Stimulated activated CD8-positive, alpha-beta memory T cell treated with anti-CD3 and anti-CD28 coated beads, Interleukin-7, amount 100 ng/mL, for 1 hour (primary cell): ENCODE measurements around the gene PLCB4.
"Not testable (repeated sequence)": the region's sequence is repeated elsewhere in the genome, so short reads cannot be mapped to it uniquely, and the experiment has no call there.

Experiments used
- DNase-seq, 2 donors: peaks; one replicate each; pipeline ENCODE4 v3.0.0-alpha.2; 2020; ENCODE audit warnings: low read depth in 2 of 2

The PLCB4 gene

DNA sequence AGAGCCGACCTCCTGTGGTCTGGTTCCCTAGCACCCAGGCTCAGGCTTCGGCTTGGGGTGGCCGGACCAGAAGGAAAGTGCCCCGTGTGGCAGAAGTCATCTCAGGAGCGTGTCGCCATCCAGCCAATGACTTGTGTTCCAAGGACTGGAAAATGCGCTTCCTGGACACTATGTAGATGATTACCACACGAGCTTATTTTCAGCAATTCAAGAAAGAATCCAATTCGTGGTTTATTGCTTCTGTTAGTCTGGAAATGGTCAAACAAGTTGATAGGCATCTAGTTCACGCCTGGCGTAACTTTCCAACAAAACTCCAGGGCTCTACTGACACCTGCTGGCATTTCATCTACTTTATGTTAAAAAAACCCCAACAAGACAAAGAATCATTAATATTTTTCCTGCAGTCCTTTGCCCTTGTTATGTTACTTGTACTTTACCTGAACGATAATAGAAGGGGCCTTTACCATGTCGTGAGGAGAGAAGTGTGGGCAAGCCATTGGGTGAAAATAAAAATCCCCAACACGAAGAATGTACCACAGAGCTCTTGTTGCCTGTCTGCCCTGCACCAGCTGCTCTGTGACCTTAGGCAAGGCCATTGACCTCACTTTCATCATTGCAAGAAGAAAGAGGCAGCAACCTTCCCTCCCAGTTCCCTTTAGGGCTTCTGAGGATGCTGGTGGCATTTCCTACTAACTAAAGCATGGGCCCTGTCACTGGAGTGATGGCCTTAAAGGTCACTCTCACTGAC is 290.8 kb downstream of the PLCB4 start:
- DNase-seq = no peak

DNA sequence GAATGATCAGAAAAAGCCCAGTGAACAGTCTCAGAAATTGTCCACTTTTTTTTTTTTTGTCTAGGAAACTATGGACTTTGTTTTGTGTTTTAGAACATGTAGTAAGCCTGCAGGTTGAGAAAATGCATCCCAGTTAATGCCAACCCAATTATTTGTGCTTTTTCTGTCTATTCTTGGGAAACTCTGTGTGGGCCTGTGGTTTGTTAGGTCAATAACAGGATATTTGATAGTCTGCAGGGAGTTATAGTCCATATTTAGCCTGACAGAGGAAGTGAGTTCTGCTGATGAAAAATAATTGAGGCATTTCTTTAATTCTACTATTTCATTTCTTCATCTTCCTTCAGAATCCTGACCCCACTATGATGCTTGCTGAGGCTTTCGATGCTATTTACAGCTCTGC is 291.5 kb downstream of the PLCB4 start:
- no peak for DNase-seq

DNA sequence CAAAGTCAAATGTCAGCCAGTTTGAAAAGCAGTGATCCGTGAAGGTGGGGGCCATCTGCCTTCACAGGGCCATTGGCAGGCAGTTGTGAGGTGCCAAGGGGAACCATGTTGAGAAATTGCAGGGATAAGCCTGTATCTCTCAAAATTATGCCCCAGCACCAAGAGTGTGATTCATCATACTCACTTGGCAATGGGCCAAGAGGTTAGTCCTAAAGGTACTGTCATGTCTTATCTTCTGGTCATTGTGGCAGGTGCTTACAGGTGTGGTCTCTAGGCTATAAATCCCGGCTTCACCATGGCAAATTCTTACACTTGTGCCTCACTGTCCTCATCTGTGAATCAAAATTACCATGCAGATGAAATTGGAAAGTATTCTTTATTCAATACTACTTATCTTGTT is 294.8 kb downstream of the PLCB4 start:
- no peak for DNase-seq

DNA sequence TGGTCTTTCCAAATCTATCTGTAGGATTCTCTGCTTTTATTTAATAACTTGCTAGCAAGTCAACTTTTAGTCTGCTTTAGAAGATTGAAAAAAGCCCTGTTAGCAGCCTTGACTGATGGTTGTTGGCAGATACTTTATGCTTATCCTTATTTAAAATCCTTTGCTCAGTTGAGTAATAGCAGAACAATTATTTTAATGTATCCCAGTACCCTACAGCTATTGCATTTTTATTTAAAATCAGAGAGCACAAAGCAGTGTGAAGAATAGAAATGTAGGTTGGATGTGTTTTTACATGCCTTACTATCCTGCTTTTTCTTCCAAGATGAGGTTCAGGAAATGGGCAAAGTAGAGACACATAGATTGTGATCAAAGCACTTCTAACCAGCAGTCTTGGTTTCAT is 298.4 kb downstream of the PLCB4 start:
- DNase-seq = no peak

DNA sequence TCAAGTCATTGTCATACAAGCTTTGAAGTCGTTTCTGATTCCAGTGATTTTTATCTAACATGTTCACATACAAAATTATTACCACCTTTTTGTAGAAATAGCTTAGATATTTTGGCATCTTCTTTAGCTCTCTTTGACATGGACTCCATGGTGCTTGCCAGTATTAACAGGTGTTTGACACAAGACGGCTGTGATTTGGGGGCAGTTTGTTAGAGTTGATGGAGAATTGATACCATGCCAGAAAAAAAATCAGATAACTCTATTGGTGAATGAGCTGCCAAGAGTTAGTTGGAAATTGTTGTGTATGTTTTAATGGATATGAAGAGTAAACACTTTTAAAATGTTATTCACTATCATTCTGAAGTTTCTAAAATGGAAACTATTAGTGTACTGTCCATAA is 298.9 kb downstream of the PLCB4 start:
- no peak for DNase-seq

DNA sequence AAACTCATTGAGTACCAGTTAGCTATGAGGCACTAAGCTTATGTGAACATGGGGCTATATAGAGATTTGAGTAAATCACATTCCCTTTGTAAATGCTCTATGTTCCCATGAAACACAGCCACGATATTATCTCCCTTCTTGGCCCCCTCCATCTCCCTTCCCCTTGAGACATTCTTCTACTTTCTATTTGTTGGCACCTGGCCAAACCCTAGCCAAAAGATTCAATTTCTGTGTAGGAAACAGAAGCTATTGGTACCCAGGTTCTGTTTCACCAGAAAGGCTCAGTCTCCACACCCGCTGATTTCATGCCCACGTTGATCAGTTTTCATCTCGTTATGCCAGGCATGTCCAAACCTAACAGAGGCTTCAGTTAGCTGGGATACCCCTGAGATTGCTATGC is 300.0 kb downstream of the PLCB4 start:
- no peak for DNase-seq

DNA sequence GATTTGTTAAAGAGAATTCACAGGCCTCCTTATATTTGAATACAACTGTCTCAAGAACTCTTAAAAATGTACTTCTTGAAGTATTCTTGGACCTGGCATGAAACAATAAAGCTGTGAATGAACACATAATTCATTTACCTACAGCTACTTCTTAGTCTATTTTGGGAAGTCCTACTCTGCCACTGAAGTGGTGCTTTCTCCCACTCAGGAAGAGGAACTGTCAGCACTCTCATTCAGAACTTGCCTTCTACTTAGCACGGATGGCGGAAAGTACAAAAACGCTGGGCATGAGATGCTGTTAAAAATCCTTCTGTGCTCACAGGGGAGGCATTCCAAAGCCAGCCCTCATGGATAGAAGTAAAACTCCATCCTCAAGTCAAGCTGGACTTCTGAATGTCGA is 300.7 kb downstream of the PLCB4 start:
- DNase-seq = no peak

DNA sequence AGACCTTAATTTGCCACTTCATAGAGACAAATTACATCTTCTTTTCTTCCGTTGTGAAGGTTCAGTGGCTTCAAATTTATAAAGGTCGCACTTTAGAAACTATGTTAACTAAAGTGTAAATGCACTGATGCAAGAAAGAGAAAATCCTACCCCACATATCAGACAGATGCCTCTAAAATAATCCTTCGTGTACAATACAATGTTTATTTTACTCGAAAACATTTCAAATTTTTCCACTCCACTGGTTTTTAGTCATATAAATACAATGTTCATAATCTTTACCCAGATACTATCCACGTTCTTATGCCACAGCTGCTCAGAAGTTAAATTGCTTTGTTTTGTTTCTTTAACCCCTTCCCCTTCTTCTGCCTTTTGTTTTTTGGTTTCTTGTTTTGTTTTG is 305.2 kb downstream of the PLCB4 start:
- DNase-seq = no peak

DNA sequence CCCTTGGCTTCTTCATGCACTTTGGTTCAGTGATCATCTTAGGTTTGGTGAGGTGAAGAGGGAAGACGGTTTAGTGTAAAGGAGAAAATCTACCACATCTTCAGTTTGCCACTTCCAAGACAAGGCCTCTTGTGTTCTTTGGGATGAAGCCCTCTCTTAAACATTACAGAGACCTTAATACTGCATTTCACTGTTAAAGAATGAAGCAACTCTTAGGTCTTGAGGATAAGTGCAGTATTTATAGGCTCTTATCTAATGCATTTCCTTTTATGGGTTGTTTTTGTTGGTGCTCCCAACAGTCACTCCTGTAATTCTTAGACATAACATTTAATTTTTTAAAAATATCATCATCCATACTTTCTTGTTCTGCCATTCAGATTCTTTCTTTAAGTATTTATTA is 305.6 kb downstream of the PLCB4 start:
- DNase-seq = no peak

DNA sequence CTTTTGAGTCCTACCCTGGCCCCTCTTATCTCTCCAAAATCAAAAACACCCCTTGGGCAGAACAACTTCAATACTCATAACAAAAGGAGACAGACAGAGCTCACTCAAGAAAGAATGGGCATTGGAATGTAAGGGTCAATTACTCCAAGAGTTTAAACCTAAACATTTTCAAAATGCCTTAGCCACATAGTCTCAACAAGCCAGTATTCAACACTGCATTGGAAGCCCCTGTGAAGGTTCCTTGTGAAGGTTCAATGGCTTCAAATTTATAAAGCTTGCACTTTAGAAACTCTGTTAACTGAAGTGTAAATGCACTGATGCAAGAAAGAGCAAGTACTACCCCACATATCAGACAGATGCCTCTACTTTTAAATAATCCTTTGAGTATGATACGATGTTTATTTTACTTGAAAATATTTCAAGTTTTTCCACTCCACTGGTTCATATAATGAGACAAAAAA is 306.4 kb downstream of the PLCB4 start:
- DNase-seq = no peak

DNA sequence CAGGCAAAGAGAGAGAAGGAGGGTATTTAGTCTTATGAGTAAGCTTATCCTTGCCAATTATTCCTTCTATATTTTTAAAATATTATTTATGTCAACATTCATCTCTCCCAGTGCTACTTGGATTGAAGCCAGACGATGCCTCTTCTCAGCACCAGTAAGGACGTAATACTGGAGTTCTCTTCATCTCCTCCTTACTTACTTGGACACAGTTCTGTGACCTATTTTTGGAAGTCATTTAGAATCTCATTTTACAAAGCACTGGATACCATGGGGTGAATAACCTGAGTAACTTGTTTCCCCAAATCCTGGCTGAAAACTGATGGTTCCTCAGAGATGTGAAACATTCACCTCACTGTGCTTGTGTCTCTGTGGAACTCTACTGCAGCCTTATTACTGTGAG is 308.1 kb downstream of the PLCB4 start:
- no peak for DNase-seq

DNA sequence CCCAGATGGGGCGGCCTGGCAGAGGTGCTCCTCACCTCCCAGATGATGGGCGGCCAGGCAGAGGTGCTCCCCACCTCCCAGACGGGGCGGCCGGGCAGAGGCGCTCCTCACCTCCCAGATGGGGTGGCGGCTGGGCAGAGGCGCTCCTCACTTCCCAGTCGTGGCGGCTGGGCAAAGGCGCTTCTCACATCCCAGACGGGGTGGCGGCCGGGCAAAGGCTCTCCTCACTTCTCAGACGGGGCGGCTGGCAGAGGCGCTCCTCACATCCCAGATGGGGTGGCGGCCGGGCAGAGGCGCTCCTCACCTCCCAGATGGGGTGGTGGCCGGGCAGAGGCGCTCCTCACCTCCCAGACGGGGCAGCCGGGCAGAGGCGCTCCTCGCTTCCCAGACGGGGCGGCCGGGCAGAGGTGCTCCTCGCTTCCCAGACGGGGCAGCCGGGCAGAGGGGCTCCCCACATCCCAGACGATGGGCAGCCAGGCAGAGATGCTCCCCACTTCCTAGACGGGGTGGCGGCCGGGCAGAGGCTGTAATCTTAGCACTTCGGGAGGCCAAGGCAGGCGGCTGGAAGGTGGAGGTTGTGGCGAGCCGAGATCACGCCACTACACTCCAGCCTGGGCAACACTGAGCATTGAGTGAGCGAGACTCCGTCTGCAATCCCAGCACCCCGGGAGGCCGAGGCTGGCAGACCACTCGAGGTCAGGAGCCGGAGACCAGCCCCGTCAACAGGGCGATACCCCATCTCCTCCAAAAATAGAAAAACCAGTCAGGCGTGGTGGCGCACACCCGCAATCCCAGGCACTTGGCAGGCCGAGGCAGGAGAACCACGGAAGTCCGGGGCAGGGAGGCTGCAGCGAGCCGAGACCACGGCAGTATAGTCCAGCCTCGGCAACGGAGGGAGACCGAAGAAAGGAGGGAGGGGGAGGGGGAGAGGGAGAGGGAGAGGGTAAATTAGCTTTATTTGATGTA is 316.7 kb downstream of the PLCB4 start:
- DNase-seq = not testable (repeated sequence)

DNA sequence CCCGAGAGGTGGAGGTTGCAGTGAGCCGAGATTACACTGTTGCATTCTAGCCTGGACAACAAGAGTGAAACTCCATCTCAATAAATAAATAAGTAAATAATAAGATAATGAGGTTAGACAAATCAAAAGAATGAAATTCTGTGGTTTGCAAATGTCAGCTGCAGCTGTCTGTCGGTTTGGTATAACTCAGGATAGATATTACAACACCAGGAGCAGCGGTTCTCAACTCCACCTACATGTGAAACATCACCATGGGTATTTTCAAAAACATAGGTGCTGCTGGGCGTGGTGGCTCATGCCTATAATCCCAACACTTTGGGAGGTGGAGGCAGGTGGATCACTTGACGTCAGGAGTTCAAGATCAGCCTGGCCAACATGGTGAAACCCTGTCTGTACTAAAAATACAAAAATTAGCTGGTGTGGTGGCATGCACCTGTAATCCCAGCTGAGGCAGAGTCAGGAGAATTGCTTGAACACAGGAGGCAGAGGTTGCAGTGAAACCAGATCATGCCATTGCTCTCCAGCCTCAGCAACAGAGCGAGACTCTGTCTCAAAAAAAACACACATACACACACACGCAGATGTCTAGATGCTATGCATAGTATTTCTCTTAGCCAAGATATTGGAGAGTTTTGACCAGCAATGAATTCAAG is 319.4 kb downstream of the PLCB4 start:
- no peak for DNase-seq

DNA sequence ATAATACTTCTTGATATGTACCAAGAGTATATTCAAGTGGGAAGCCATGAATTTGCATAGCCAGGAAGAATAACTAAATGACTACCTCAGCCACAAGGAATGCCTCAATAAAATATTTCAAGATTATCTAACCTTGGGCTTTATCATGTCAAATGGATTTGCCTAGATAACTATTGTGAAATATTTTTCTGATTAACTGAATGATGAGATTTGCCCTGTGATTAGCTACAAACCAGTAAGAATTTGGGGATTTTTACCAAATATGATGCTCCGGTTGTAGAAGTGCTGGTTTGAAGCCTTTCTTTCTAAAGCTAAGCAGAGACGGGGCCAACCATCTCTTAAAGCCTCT is 319.9 kb downstream of the PLCB4 start:
- DNase-seq = no peak

DNA sequence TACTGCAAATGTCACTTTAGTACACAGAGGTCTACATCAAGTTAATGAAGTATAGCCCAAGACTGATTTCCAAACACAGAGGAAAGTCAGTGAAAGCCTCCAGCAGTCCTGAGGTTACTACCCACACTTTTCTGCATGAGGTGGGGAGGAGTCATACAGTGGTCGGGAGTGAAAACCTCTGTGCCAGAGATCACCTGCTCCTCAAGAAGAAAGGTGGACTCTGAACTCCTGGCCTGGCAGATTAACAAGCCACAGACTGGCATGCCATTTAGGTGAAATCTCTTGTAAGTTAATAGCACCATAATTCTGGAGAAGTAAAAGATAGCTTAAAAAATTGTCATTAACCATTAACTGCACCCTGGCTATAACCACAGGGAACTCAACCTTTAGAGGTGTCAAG is 320.5 kb downstream of the PLCB4 start:
- no peak for DNase-seq

DNA sequence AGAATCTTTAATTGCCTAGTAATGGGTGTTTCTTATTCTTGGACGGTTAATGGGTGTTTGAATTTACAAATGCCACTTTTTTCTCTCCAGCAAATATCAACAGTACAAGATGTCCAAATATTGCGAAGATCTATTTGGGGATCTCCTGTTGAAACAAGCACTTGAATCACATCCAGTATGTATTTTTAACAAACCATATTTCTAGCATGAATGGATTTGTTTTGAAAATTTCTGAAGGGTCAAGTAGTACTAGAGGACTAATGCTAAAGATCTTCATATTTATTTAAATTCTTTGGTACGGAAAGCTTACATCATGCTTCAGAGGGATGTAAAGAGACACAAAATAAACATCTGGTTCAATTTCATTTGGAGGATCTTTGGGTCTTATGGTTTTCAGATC is 321.6 kb downstream of the PLCB4 start:
- DNase-seq = no peak

DNA sequence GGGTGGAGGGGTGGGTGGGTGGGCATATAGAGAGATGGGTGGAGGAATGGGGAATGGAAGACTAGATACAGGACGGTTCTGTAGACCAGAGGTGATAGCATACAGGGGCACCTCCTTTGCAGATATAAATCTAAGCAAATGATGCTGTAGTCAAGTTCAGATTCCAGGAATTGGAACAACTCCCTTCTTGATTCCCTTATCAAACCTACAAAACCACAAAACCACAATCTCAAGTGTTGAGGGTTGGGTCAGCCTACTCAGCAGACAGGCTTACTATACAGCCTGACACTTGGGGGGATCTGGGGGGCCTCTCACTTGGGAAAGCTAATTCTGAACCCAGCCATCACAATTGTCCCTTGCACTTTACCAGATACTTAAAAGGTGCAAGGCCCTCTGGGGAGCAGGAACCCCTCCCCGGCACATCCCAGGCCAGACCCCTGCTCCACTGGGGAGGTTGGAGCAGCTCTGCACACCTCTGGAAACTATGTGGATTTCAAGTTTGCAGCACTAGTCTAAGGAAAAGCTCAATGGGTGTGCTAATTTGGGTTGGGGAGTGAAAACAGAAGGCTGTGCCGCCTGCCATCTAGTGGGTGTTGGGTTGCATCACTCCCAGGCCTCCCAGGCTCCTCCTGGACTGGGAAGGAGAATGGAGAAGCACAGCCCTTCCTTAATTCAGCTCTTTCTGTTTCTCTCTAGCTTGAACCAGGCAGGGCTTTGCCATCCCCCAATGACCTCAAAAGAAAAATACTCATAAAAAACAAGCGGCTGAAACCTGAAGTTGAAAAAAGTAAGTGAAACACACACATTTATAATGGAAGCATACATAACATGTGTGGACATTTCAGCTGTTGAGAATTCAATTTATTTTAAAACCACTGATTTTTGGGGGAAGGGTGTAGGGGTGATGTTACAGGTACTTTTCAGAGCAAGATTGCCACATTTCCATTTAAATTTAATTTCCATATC is 324.3 kb downstream of the PLCB4 start:
- DNase-seq = no peak

DNA sequence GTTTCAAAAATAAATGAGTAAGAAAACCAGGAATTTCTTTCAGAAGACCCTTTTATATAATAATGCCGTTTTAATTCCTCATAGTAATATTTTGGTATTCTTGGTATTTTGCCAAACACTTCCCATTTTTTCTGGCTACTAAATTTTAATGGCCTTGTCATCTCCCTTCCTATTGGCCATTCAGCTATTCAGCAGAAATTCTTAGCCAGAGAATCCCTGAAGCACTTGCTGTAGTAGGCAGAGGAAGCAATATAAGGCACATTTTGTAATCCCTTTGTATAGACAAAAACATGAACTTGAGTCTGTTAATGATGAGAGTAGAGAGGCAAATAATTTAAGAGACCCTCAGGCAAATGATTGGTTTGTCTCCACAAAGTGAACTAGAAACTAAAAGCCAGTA is 327.1 kb downstream of the PLCB4 start:
- no peak for DNase-seq

DNA sequence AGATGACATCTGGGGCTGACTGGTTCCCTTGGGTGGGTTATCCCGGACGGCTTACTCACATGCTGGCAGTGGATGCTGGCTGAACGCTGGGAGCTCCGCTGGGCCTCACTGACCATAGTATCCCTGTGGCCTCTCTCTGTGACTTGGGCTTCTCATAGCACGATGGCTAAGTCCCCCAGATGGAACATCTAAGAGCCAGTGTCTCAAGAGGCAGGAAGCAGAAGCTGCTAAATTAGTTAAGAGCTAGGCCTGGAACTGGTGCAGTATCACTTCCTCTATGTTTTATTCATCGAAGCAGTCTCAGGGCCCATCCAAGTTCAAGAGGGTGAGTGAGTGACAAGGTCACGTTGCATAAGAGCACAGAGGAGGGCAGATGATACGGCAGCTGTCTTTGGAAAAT is 329.0 kb downstream of the PLCB4 start:
- no peak for DNase-seq

DNA sequence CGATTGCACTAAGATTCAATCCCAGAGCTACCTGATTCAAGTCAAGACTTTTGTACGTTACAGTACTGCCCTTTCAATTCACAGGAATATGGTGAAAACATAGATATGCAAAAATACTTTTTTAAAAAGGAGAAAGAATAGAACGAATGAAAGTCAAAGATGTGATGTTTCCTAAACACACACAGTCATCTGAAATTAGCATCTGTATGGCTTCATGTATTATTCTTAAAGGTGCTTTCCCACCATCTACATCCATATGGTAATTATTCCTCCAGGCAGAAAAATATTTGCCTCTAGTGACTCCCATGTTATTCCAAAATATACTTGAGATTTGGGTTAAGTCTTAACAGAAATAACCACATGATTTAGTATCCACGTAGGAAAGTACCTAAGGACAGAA is 330.0 kb downstream of the PLCB4 start:
- DNase-seq = no peak

DNA sequence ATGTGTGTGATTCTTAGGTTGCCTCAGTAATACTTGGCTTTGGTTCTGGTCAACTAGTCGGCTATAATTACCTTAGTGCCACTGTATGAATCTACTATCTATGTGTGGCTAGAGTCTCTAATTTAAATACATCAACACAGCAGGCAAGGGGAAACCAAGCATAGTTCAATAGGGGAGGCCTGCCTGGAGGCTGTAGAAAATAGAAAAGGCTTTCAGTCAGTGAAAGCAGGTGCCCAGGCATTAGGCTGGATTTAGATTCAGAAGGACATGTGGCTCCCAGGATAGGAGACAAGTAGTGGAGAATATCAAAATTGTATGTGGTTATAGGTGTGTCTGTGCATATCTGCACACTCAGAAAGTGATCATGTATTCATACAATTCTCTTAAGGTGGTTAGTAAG is 330.4 kb downstream of the PLCB4 start:
- no peak for DNase-seq
